A549 (cell line): Measurements from ENCODE around the gene RYR1.

Experiments used
- CBX8 ChIP-seq: fragments of 200-600 bp; sonication (generic); IDR thresholded peaks from 2 replicates; pipeline ENCODE4 v1.6.1; 2016
- CTCF ChIP-seq: fragments of >200 bp; sonication (Bioruptor Twin); formaldehyde crosslinking; IDR thresholded peaks from 3 replicates; pipeline ENCODE4 v1.5.1; 2016
- EP300 ChIP-seq, 2 experiments: fragments of >200 bp; sonication (Bioruptor Twin); formaldehyde crosslinking; IDR thresholded peaks; 2 replicates in 1 of 2; 3 replicates in 1 of 2; pipeline ENCODE4 v1.6.1; 2016 to 2017
- GATA3 ChIP-seq: IDR thresholded peaks from 2 replicates; pipeline ENCODE4 v1.6.1; 2012; ENCODE audit warnings: borderline replicate concordance
- MAZ ChIP-seq: fragments of 150-350 bp; IDR thresholded peaks from 2 replicates; pipeline ENCODE4 v1.6.1; 2014; ENCODE audit warnings: antibody characterized with exemption, low read depth, low read length, borderline replicate concordance
- NFE2L2 ChIP-seq: fragments of 150-350 bp; conservative IDR thresholded peaks from 2 replicates; pipeline ENCODE4 v1.6.1; 2014; ENCODE audit warnings: low read length
- NPAS2 ChIP-seq: fragments of 250-450 bp; sonication (Bioruptor Pico); IDR thresholded peaks from 2 replicates; pipeline ENCODE4 v1.8.0; 2022; ENCODE audit warnings: mild to moderate bottlenecking, moderate library complexity, borderline replicate concordance
- POLR2A ChIP-seq: IDR thresholded peaks from 2 replicates; pipeline ENCODE4 v1.6.1; 2012; ENCODE audit warnings: mild to moderate bottlenecking, low read length
- REST ChIP-seq: fragments of 200-600 bp; sonication (generic); IDR thresholded peaks from 2 replicates; pipeline ENCODE4 v1.6.1; 2016; ENCODE audit warnings: antibody characterized with exemption, mild to moderate bottlenecking, moderate library complexity

GRCh38 chr19:38434549-38435051, 1.1 kb downstream of the RYR1 start:
- TF ChIP-seq NFE2L2 (no peak), NPAS2 (CRISPR knock-in tag) (no peak), CTCF (no peak), POLR2A (no peak), MAZ (no peak), EP300 (IDR thresholded peaks at IDR 0.05) (no peak), REST (no peak), GATA3 (no peak), CBX8 (no peak)
